Right lobe of liver (tissue), 6 donors: ENCODE data around the gene PTPRR. TPM values are rescaled to one million over a fixed set of nuclear protein-coding genes. Genes with fewer than 3 reads are reported as not detected.
A peak's percentile ranks its signal among the peaks of the same experiment; 100 is the strongest.

Experiments
- ATAC-seq, 4 donors: fragments of 200-7000 bp; cut with Tn5 transposase; one replicate each; pipeline ENCODE4 v1.9.1; 2020; ENCODE audit warnings: mild to moderate bottlenecking in 4 of 4, moderate library complexity in 4 of 4
- DNase-seq, 3 donors: peaks; one replicate each; pipeline ENCODE4 v3.0.0-alpha.2; 2020
- H3K27ac ChIP-seq, 3 donors: fragments of 200-600 bp; one replicate each; pipeline ENCODE4 v1.8.0; 2022
- H3K27me3 ChIP-seq, 2 donors: fragments of 200-600 bp; one replicate each; pipeline ENCODE4 v1.8.0; 2022
- H3K36me3 ChIP-seq, 4 donors: fragments of 200-600 bp; sonication (generic) in 1 of 4; one replicate each; pipeline versions ENCODE4 v1.5.1 to v1.8.0; 2017 to 2022; ENCODE audit warnings: control low read depth in 1 of 4
- H3K4me1 ChIP-seq, 4 donors: fragments of 200-600 bp; sonication (generic) in 1 of 4; one replicate each; pipeline versions ENCODE4 v1.5.1 to v1.8.0; 2017 to 2022; ENCODE audit warnings: control low read depth in 1 of 4
- H3K4me3 ChIP-seq, 3 donors: fragments of 200-600 bp; one replicate each; pipeline ENCODE4 v1.8.0; 2022
- H3K9me3 ChIP-seq, 4 donors: fragments of 200-600 bp; sonication (generic) in 1 of 4; one replicate each; pipeline versions ENCODE4 v1.5.1 to v1.8.0; 2017 to 2022; ENCODE audit warnings: control low read depth in 1 of 4
- CTCF ChIP-seq, 4 donors: fragments of 200-600 bp in 3 of 4; fragments of 450-650 bp in 1 of 4; IDR thresholded peaks; one replicate each; pipeline versions ENCODE4 v1.5.1 to v1.8.0; 2016 to 2022; ENCODE audit warnings: antibody characterized with exemption in 4 of 4, mild to moderate bottlenecking in 2 of 4
- POLR2A ChIP-seq: fragments of 450-650 bp; IDR thresholded peaks from one replicate; pipeline ENCODE4 v1.6.1; 2017; ENCODE audit warnings: antibody characterized with exemption, mild to moderate bottlenecking
- WGBS: methylation state at CpG from one replicate; pipeline ENCODE4 v1.1.6; 2018; ENCODE audit warnings: low coverage, low lambda C conversion rate; ENCODE audit not compliant: insufficient coverage; ENCODE audit errors: missing lambda C conversion rate; 5-methylcytosine and 5-hydroxymethylcytosine counted together
- intact Hi-C, 2 donors: fragments of 100-400 bp; cut with DNase I; formaldehyde crosslinking; loops; one replicate each; pipeline versions ENCODE4 v1.11.2 to v1.14.1; 2022
- total RNA-seq, 6 experiments: library from RNA; depleted of rRNA in 2 of 6; stranded (reverse); fragments of >200 nt in 2 of 6; fragmentation: NEBNext Ultra II Directional in 3 of 6; extraction: Animal tissue kit (Norgen Biotek cat#: 25700) in 3 of 6; gene quantifications; one replicate each; pipeline versions ENCODE4 v1.1.0 to v1.2.4, GENCODE V29; 2016 to 2023
- donor health status: DM: no; HTN: yes; CAD: no.
- donor health status: DM: no; HTN: no; CAD: no.
- donor health status: DM: no; HTN: no; CAD: no.
- donor health status: DM: no; HTN: yes; CAD: no.
- donor health status: DM: no; HTN: yes; CAD: no.

PTPRR gene
- total RNA-seq, 6 experiments from 2014 or later = 0.12 TPM; not detected in 5

- peak overlapping the region in 2 of 3 donors; percentile 21 to 44 for H3K27ac ChIP-seq
- H3K36me3 ChIP-seq = no peaks in the 10 kb centered on the region
- H3K4me1 ChIP-seq = no peaks in the 10 kb centered on the region
- peak; percentile 72 to 92 (median 84) for ATAC-seq
- no peak overlapping the region for H3K4me3 ChIP-seq
- no peaks in the 10 kb centered on the region for H3K27me3 ChIP-seq
- no peaks in the 10 kb centered on the region for H3K9me3 ChIP-seq
- DNase-seq = no peak
- TF ChIP-seq POLR2A (peak; percentile 28), CTCF (IDR thresholded peaks at IDR 0.05) (no peak)
- 45% methylated on average over 5 of the region's 5 CpGs for WGBS
- intact Hi-C loops = no loop called here
Observed at GRCh38 chr12:70691018-70691672, 229.4 kb downstream of the PTPRR start.

- Histone ChIP-seq H3K4me1 (no peaks in the 10 kb centered on the region), H3K27ac (no peak overlapping the region), H3K27me3 (no peaks in the 10 kb centered on the region), H3K9me3 (no peaks in the 10 kb centered on the region), H3K4me3 (no peak overlapping the region), H3K36me3 (no peaks in the 10 kb centered on the region)
- DNase-seq (no peak), ATAC-seq (no peak)
- intact Hi-C loops = no loop called here
- 13% methylated on average over 1 of the region's 1 CpG for WGBS
- TF ChIP-seq CTCF (IDR thresholded peaks at IDR 0.05) = no peak
- no peak for TF ChIP-seq POLR2A
Observed at GRCh38 chr12:70686907-70687306, 233.6 kb downstream of the PTPRR start.

GRCh38 chr12:70686299-70686698 is 234.2 kb downstream of the PTPRR start:
- no peak for DNase-seq
- no peaks in the 10 kb centered on the region for H3K27me3 ChIP-seq
- H3K9me3 ChIP-seq = no peaks in the 10 kb centered on the region
- 76% methylated on average over 2 of the region's 2 CpGs for WGBS
- ATAC-seq = no peak
- H3K4me1 ChIP-seq = no peaks in the 10 kb centered on the region
- no peak overlapping the region for H3K4me3 ChIP-seq
- no peaks in the 10 kb centered on the region for H3K36me3 ChIP-seq
- TF ChIP-seq POLR2A (no peak), CTCF (IDR thresholded peaks at IDR 0.05) (no peak)
- intact Hi-C loops = no loop called here
- no peak overlapping the region for H3K27ac ChIP-seq

- no peak for TF ChIP-seq CTCF (IDR thresholded peaks at IDR 0.05)
- no peak for TF ChIP-seq POLR2A
- intact Hi-C loops = no loop called here
- ATAC-seq (no peak), DNase-seq (no peak)
- 60% methylated on average over 3 of the region's 3 CpGs for WGBS
- Histone ChIP-seq H3K9me3 (no peaks in the 10 kb centered on the region), H3K4me3 (no peak overlapping the region), H3K4me1 (no peaks in the 10 kb centered on the region), H3K27me3 (no peaks in the 10 kb centered on the region), H3K27ac (no peak overlapping the region), H3K36me3 (no peaks in the 10 kb centered on the region)
Observed at GRCh38 chr12:70683976-70684375, 236.6 kb downstream of the PTPRR start.
